Astrocyte (in vitro differentiated cells and primary cell): Measurements from ENCODE around the gene POLA1.

Experiments
- EZH2 ChIP-seq: IDR thresholded peaks from 2 replicates; pipeline ENCODE4 v1.6.1; 2012; ENCODE audit warnings: mild to moderate bottlenecking, low read length, inconsistent platforms; ENCODE audit not compliant: insufficient read depth
- TF ChIP-seq, protein P1 (sequence below): IDR thresholded peaks from 2 replicates; pipeline ENCODE4 v1.5.1; 2011; ENCODE audit warnings: low read depth, mild to moderate bottlenecking, inconsistent platforms, low read length, moderate library complexity; ENCODE audit not compliant: insufficient read depth

DNA sequence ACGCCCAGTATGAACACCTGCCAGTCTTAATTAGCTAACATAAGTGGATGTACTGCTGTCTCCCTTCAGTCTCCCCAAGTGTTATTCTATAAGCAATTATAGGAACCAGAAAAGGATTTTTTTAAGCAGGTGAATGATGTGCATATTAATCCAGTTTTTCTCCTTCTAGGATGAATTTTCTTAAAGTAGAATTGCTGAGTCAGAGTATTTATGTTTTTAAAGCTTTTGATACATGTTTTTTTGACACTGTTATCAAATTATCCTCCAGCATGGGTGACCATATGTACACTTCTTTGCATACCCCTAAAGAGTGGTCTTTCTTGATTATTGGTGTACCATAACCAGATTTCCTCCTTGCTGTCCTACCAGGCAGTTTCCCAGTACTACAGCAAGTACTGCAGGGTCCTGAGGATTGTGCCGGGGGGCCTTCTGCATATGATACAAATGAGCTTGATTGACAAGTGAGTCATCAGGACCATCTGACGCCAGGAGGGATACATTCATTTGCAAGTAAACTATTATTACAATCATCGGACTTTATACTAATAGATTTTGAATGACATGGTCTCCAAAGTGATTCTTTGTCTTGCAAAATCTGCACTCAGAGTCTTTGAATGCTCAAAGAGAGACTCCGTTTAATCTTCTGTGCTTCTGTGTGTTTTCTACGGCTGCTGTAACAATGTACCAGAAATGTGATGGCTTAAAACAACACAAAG lies 35.9 kb upstream of the POLA1 start:
- TF ChIP-seq, protein P1, sequence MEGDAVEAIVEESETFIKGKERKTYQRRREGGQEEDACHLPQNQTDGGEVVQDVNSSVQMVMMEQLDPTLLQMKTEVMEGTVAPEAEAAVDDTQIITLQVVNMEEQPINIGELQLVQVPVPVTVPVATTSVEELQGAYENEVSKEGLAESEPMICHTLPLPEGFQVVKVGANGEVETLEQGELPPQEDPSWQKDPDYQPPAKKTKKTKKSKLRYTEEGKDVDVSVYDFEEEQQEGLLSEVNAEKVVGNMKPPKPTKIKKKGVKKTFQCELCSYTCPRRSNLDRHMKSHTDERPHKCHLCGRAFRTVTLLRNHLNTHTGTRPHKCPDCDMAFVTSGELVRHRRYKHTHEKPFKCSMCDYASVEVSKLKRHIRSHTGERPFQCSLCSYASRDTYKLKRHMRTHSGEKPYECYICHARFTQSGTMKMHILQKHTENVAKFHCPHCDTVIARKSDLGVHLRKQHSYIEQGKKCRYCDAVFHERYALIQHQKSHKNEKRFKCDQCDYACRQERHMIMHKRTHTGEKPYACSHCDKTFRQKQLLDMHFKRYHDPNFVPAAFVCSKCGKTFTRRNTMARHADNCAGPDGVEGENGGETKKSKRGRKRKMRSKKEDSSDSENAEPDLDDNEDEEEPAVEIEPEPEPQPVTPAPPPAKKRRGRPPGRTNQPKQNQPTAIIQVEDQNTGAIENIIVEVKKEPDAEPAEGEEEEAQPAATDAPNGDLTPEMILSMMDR, result no peak
- no peak for TF ChIP-seq EZH2
